GM23338 (cell line): ENCODE results near the gene CFAP299. TPM values are rescaled to one million over a fixed set of nuclear protein-coding genes. Genes with fewer than 3 reads are reported as not detected.

Source experiments
- ATAC-seq: fragments of 200-7000 bp; cut with Tn5 transposase; 3 replicates; pipeline ENCODE4 v1.9.1; 2020
- DNase-seq: peaks from one replicate; pipeline ENCODE4 v3.0.0-alpha.2; 2015; ENCODE audit warnings: low spot score
- H2AFZ ChIP-seq: fragments of 200-600 bp; sonication (generic); 2 replicates; pipeline ENCODE4 v1.8.0; 2016; ENCODE audit warnings: antibody characterized with exemption, mild to moderate bottlenecking, moderate library complexity
- H3F3A ChIP-seq: fragments of 200-600 bp; sonication (generic); replicated peaks from 2 replicates; pipeline ENCODE4 v1.8.0; 2017; ENCODE audit warnings: antibody characterized with exemption, mixed run types, low read depth
- H3K27ac ChIP-seq: fragments of 200-600 bp; sonication (generic); 2 replicates; pipeline ENCODE4 v1.6.1; 2016; ENCODE audit warnings: low read depth
- H3K27me3 ChIP-seq: fragments of 200-600 bp; sonication (generic); 2 replicates; pipeline ENCODE4 v1.8.0; 2016; ENCODE audit warnings: mild to moderate bottlenecking, mixed run types, moderate library complexity; ENCODE audit not compliant: insufficient read depth
- H3K36me3 ChIP-seq: fragments of 200-600 bp; sonication (generic); 2 replicates; pipeline ENCODE4 v1.8.0; 2016; ENCODE audit warnings: mild to moderate bottlenecking; ENCODE audit not compliant: insufficient read depth
- H3K4me1 ChIP-seq: fragments of 200-600 bp; sonication (generic); 2 replicates; pipeline ENCODE4 v1.8.0; 2016; ENCODE audit warnings: mild to moderate bottlenecking, moderate library complexity; ENCODE audit not compliant: insufficient read depth
- H3K4me2 ChIP-seq: fragments of 200-600 bp; sonication (generic); 2 replicates; pipeline ENCODE4 v1.7.1; 2017; ENCODE audit warnings: mixed run types
- H3K4me3 ChIP-seq: fragments of 200-600 bp; sonication (generic); 2 replicates; pipeline ENCODE4 v1.6.1; 2016; ENCODE audit warnings: mixed run types
- H3K79me2 ChIP-seq: fragments of 200-600 bp; sonication (generic); replicated peaks from 2 replicates; pipeline ENCODE4 v1.8.0; 2017; ENCODE audit warnings: mild to moderate bottlenecking; ENCODE audit not compliant: insufficient read depth
- H3K9me2 ChIP-seq: fragments of 200-600 bp; sonication (generic); 2 replicates; pipeline ENCODE4 v1.8.0; 2017; ENCODE audit not compliant: insufficient read depth
- H4K20me1 ChIP-seq: fragments of 200-600 bp; sonication (generic); replicated peaks from 2 replicates; pipeline ENCODE4 v1.8.0; 2017; ENCODE audit warnings: mild to moderate bottlenecking; ENCODE audit not compliant: insufficient read depth
- H3K27ac Mint-ChIP-seq: 2 replicates; pipeline ENCODE4 v1.8.0; 2020; ENCODE audit warnings: inconsistent platforms, mild to moderate bottlenecking, moderate library complexity, mixed read lengths
- H3K27me3 Mint-ChIP-seq: 3 replicates; pipeline ENCODE4 v1.8.0; 2022; ENCODE audit warnings: low read depth, mild to moderate bottlenecking, moderate library complexity, mixed read lengths, inconsistent platforms; ENCODE audit not compliant: insufficient read depth, poor library complexity
- H3K36me3 Mint-ChIP-seq: 3 replicates; pipeline ENCODE4 v1.8.0; 2021; ENCODE audit warnings: low read depth, mild to moderate bottlenecking, inconsistent platforms, moderate library complexity, mixed read lengths
- H3K4me1 Mint-ChIP-seq: 3 replicates; pipeline ENCODE4 v1.8.0; 2020; ENCODE audit warnings: mild to moderate bottlenecking, inconsistent platforms, mixed read lengths
- H3K4me3 Mint-ChIP-seq: 3 replicates; pipeline ENCODE4 v1.8.0; 2021; ENCODE audit warnings: moderate library complexity, mild to moderate bottlenecking, inconsistent platforms, mixed read lengths
- H3K9me3 Mint-ChIP-seq: 3 replicates; pipeline ENCODE4 v1.8.0; 2020; ENCODE audit warnings: moderate library complexity, mild to moderate bottlenecking, inconsistent platforms, mixed read lengths
- ETS1 ChIP-seq: IDR thresholded peaks from 2 replicates; pipeline ENCODE4 v1.6.1; 2016; ENCODE audit warnings: antibody characterized with exemption
- EZH2 ChIP-seq: fragments of 200-600 bp; sonication (generic); IDR thresholded peaks from one replicate; pipeline ENCODE4 v1.8.0; 2017; ENCODE audit warnings: antibody characterized with exemption, mild to moderate bottlenecking, low read depth; ENCODE audit not compliant: unreplicated experiment
- NANOG ChIP-seq: IDR thresholded peaks from 2 replicates; pipeline ENCODE4 v1.6.1; 2016; ENCODE audit warnings: antibody characterized with exemption, borderline replicate concordance
- POLR2AphosphoS5 ChIP-seq: IDR thresholded peaks from 2 replicates; pipeline ENCODE4 v1.6.1; 2016; ENCODE audit warnings: antibody characterized with exemption, low read depth
- REST ChIP-seq: IDR thresholded peaks from one replicate; pipeline ENCODE4 v1.6.1; 2018; ENCODE audit warnings: antibody characterized with exemption; ENCODE audit not compliant: unreplicated experiment
- ZNF114 ChIP-seq: fragments of 250-450 bp; sonication (Bioruptor Pico); IDR thresholded peaks from 2 replicates; pipeline ENCODE4 v1.5.0; 2020; ENCODE audit warnings: mild to moderate bottlenecking, moderate library complexity
- polyA plus RNA-seq: library from polyadenylated mRNA; unstranded; fragments of >200 nt; fragmentation: Nextera tagmentation; extraction: Ambion mirVana; gene quantifications from 2 replicates; pipeline ENCODE4 v1.2.1, GENCODE V29; 2016
- total RNA-seq: library from RNA; depleted of rRNA; stranded (reverse); fragments of >200 nt; shearing (Covaris generic); gene quantifications from 2 replicates; pipeline ENCODE4 v1.2.3, GENCODE V29; 2014
- TF ChIP-seq, protein P1 (sequence below): fragments of 250-450 bp; sonication (Bioruptor Pico); IDR thresholded peaks from 2 replicates; pipeline ENCODE4 v1.5.0; 2020; ENCODE audit warnings: mild to moderate bottlenecking, moderate library complexity

CFAP299 gene
- total and polyA plus RNA-seq, 2 experiments from 2014 or later = not detected

DNA sequence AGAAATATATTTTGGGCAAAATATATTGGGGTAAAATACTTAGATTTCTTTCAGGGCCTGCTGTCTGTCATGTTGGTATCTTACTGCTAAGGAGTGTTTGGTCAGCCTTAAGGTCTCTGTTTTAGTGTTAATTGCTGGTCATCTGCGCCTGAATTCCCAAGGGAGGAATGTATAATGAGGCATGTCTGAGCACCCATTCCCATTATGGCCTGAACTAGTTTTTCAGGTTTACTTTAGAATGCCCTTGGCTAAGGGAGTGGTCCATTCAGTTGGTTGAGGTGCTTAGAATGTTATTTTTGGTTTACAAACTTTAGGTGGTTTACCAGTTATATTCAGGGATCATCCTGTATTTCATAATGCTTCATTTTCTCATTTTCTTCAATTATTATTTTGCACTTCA lies 125.9 kb downstream of the CFAP299 start:
- Histone ChIP-seq H3K4me2 (peak overlapping the region; percentile 12), H3K9me2 (peaks cover 3% of the 10 kb centered on the region), H3K4me1 (peaks cover 40% of the 10 kb centered on the region), H4K20me1 (no peaks in the 10 kb centered on the region), H3F3A (no peaks in the 10 kb centered on the region), H3K79me2 (no peaks in the 10 kb centered on the region), H3K27ac (peak overlapping the region; percentile 37; the same call in 1 of the 2 replicates), H3K27me3 (no peaks in the 10 kb centered on the region), H2AFZ (no peak overlapping the region), H3K4me3 (peak overlapping the region; percentile 3; the same call in 1 of the 2 replicates), H3K36me3 (no peaks in the 10 kb centered on the region)
- Mint-ChIP-seq H3K27ac (peak overlapping the region; percentile 22; the same call in 1 of the 2 replicates), H3K4me3 (peak overlapping the region; percentile 25; the same call in 2 of the 3 replicates), H3K36me3 (no peaks in the 10 kb centered on the region), H3K27me3 (peaks cover 4% of the 10 kb centered on the region), H3K9me3 (no peaks in the 10 kb centered on the region), H3K4me1 (peaks cover 42% of the 10 kb centered on the region)
- DNase-seq (peak; percentile 64), ATAC-seq (peak; percentile 45; the same call in 2 of the 3 replicates)
- TF ChIP-seq ZNF114 (CRISPR knock-in tag) = no peak
- no peak for TF ChIP-seq ETS1
- no peak for TF ChIP-seq NANOG
- TF ChIP-seq POLR2AphosphoS5 = no peak
- TF ChIP-seq, protein P1, sequence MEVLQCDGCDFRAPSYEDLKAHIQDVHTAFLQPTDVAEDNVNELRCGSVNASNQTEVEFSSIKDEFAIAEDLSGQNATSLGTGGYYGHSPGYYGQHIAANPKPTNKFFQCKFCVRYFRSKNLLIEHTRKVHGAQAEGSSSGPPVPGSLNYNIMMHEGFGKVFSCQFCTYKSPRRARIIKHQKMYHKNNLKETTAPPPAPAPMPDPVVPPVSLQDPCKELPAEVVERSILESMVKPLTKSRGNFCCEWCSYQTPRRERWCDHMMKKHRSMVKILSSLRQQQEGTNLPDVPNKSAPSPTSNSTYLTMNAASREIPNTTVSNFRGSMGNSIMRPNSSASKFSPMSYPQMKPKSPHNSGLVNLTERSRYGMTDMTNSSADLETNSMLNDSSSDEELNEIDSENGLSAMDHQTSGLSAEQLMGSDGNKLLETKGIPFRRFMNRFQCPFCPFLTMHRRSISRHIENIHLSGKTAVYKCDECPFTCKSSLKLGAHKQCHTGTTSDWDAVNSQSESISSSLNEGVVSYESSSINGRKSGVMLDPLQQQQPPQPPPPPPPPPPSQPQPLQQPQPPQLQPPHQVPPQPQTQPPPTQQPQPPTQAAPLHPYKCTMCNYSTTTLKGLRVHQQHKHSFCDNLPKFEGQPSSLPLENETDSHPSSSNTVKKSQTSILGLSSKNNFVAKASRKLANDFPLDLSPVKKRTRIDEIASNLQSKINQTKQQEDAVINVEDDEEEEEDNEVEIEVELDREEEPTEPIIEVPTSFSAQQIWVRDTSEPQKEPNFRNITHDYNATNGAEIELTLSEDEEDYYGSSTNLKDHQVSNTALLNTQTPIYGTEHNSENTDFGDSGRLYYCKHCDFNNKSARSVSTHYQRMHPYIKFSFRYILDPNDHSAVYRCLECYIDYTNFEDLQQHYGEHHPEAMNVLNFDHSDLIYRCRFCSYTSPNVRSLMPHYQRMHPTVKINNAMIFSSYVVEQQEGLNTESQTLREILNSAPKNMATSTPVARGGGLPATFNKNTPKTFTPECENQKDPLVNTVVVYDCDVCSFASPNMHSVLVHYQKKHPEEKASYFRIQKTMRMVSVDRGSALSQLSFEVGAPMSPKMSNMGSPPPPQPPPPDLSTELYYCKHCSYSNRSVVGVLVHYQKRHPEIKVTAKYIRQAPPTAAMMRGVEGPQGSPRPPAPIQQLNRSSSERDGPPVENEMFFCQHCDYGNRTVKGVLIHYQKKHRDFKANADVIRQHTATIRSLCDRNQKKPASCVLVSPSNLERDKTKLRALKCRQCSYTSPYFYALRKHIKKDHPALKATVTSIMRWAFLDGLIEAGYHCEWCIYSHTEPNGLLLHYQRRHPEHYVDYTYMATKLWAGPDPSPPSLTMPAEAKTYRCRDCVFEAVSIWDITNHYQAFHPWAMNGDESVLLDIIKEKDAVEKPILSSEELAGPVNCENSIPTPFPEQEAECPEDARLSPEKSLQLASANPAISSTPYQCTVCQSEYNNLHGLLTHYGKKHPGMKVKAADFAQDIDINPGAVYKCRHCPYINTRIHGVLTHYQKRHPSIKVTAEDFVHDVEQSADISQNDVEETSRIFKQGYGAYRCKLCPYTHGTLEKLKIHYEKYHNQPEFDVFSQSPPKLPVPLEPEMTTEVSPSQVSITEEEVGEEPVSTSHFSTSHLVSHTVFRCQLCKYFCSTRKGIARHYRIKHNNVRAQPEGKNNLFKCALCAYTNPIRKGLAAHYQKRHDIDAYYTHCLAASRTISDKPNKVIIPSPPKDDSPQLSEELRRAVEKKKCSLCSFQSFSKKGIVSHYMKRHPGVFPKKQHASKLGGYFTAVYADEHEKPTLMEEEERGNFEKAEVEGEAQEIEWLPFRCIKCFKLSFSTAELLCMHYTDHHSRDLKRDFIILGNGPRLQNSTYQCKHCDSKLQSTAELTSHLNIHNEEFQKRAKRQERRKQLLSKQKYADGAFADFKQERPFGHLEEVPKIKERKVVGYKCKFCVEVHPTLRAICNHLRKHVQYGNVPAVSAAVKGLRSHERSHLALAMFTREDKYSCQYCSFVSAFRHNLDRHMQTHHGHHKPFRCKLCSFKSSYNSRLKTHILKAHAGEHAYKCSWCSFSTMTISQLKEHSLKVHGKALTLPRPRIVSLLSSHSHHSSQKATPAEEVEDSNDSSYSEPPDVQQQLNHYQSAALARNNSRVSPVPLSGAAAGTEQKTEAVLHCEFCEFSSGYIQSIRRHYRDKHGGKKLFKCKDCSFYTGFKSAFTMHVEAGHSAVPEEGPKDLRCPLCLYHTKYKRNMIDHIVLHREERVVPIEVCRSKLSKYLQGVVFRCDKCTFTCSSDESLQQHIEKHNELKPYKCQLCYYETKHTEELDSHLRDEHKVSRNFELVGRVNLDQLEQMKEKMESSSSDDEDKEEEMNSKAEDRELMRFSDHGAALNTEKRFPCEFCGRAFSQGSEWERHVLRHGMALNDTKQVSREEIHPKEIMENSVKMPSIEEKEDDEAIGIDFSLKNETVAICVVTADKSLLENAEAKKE (CRISPR knock-in tag) = no peak
- TF ChIP-seq EZH2 = no peak
- TF ChIP-seq REST = no peak
